RPMI7951 (cell line): Measurements from ENCODE around the gene PNPLA7. TPM values are rescaled to one million over a fixed set of nuclear protein-coding genes. Genes with fewer than 3 reads are reported as not detected.
"Not testable (repeated sequence)": the region's sequence is repeated elsewhere in the genome, so short reads cannot be mapped to it uniquely, and the experiment has no call there.

Experiments used
- DNase-seq: peaks from one replicate; pipeline ENCODE4 v3.0.0-alpha.2; 2012; ENCODE audit warnings: low read depth
- total RNA-seq: library from RNA; depleted of rRNA; stranded (reverse); fragments of >200 nt; shearing (Covaris generic); gene quantifications from 2 replicates; pipeline ENCODE4 v1.2.3, GENCODE V29; 2014

The PNPLA7 gene
- total RNA-seq, 1 experiment from 2014 or later: not detected

- no peak for DNase-seq
These were observed 25.7 kb upstream of the PNPLA7 start for GRCh38 chr9:137575716-137576411.

GRCh38 chr9:137575364-137575715 lies 25.1 kb upstream of the PNPLA7 start:
- no peak for DNase-seq

GRCh38 chr9:137574192-137574591 lies 24.0 kb upstream of the PNPLA7 start:
- no peak for DNase-seq

- DNase-seq: no peak
These were observed 20.4 kb upstream of the PNPLA7 start for GRCh38 chr9:137570566-137570965.

GRCh38 chr9:137569609-137570203 lies 19.5 kb upstream of the PNPLA7 start:
- DNase-seq: no peak

- DNase-seq: not testable (repeated sequence)
These were observed 18.2 kb upstream of the PNPLA7 start for GRCh38 chr9:137568445-137568844.

- DNase-seq: no peak
These were observed 14.7 kb upstream of the PNPLA7 start for GRCh38 chr9:137564817-137565411.

- no peak for DNase-seq
These were observed 13.9 kb upstream of the PNPLA7 start for GRCh38 chr9:137564134-137564533.

GRCh38 chr9:137558127-137558526 lies 7.9 kb upstream of the PNPLA7 start:
- no peak for DNase-seq

GRCh38 chr9:137556069-137556838 lies 6.1 kb upstream of the PNPLA7 start:
- DNase-seq: no peak

GRCh38 chr9:137555179-137555578 lies 5.0 kb upstream of the PNPLA7 start:
- no peak for DNase-seq

- DNase-seq: no peak
These were observed 4.1 kb upstream of the PNPLA7 start for GRCh38 chr9:137554349-137554748.

GRCh38 chr9:137553654-137554053 lies 3.5 kb upstream of the PNPLA7 start:
- DNase-seq: not testable (repeated sequence)

GRCh38 chr9:137552022-137552768 lies 2.0 kb upstream of the PNPLA7 start:
- DNase-seq: peak; percentile 11

GRCh38 chr9:137551264-137552021 lies 1.2 kb upstream of the PNPLA7 start, which contains the start of gene MRPL41:
Gene MRPL41 (plus strand): TSS chr9:137551879. CDS start chr9:137552082, 203 bp downstream.
- peak; percentile 78 for DNase-seq

GRCh38 chr9:137550958-137551263 lies 709 bp upstream of the PNPLA7 start:
- not testable (repeated sequence) for DNase-seq

- DNase-seq: no peak
These were observed 2.3 kb downstream of the PNPLA7 start for GRCh38 chr9:137547687-137548543.

- DNase-seq: no peak
These were observed 5.1 kb downstream of the PNPLA7 start for GRCh38 chr9:137545123-137545522.

GRCh38 chr9:137544176-137544760 lies 5.9 kb downstream of the PNPLA7 start:
- no peak for DNase-seq
